NK-92 (cell line): ENCODE results near the gene SLCO6A1.

Source experiments
- DNase-seq: peaks from one replicate; lab custom pipeline; 2025; ENCODE audit not compliant: unreplicated experiment; lab: John Stamatoyannopoulos, UW

SLCO6A1 gene

GRCh38 chr5:102481054-102481715, 17.6 kb downstream of the SLCO6A1 start:
- DNase-seq = no peak

GRCh38 chr5:102453716-102454115, 45.1 kb downstream of the SLCO6A1 start:
- DNase-seq = no peak

DNA sequence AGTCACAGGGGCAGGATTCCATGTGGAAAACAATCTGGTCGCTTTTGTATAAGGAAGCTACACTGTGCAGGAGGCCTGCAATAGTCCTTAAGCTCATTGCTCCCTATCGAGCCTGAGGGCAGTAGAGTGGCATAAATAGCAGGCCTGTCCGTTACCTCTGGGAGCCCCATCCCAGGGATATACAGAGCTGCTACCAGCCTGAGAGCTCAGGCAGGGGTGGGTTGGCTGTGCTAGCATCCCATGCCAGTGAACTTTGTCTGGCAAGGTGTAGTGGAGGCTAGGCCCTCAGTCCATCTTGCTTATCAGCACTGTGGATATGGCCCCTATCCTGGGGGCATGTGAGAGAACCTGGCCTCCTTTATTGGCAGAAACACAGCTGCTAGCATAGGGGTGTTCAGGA, 47.7 kb downstream of the SLCO6A1 start:
- no peak for DNase-seq

DNA sequence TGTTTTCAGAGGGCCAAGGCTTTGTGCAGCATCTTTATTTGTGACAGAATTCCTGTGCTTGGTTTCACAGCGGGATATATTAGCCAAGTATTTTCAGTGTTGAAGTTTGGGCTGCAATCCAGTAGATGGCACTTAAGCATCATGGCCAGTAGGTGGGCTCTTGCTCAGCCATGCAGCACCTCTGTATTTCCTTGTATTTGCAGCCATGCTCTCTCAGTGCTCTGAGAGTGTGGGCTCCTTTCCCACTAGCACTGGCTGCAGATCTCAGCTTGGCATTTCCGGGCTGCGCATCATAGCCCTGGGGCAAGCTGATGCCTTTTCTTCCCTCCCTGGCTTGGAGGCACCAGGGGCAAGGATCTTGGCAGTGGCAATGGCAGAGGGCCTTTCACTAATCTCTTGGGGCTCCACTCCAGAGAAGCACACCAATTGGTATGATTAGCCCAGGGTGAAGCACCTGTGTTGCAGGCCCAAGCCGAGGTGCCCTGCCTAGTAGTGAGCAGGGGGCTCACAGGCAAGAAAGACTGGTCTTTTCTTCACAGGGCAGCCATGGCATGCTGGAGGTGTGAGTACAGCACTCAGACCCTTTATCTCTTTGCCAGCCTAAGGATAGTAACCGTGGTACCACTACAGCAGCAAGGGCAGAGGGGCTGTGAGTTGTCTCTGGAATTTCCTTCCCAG, 48.3 kb downstream of the SLCO6A1 start:
- no peak for DNase-seq

- DNase-seq = no peak
Observed at GRCh38 chr5:102433473-102433872, 65.3 kb downstream of the SLCO6A1 start.

DNA sequence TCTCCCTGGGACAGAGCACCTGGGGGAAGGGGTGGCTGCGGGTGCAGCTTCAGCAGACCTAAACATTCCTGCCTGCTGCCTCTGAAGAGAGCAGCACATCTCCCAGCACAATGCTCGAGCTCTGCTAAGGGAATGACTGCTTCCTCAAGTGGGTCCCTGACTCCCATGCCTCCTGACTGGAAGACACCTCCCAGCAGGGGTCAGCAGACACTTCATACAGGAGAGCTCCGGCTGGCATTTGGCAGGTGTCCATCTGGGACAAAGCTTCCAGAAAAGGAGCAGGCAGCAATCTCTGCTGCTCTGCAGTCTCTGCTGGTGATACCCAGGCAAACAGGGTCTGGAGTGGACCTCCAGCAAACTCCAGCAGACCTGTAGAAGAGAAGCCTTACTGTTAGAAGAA, 77.2 kb downstream of the SLCO6A1 start:
- DNase-seq = no peak

GRCh38 chr5:102418531-102418930, 80.3 kb downstream of the SLCO6A1 start:
- no peak for DNase-seq

DNA sequence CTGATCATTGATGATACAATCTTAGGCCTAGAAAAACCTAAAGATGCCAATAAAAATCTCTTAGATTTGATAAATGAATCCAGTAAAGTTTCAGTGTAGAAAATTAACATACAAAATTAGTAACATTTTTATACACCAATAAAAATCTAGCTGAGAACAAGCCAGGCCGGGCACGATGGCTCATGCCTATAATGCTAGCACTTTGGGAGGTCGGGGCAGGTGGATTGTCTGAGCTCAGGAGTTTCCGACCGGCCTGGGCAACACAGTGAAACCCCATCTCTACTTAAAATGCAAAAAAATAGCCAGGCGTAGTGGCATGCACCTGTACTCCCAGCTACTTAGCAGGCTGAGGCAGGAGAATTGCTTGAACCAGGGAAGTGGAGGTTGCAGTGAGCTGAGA, 84.4 kb downstream of the SLCO6A1 start:
- no peak for DNase-seq

- DNase-seq = no peak
Observed at GRCh38 chr5:102388235-102388634, 110.6 kb downstream of the SLCO6A1 start.

DNA sequence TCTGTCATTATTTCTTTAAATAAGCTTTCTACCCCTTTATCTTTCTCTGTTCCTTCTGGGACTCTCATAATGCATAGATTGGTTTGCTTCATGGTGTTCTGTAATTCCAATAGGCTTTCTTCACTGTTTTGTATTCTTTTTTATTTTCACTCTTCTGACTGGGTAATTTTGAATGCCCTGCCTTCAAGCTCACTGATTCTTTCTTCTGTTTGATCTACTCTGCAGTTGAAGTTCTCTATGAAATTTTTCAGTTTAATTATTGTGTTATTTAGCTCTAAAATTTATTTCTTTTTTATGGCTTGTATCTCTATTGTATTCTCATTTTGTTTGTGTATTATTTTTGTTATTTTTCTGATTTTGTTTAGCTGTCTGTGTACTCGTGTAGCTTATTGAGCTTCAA, 113.4 kb downstream of the SLCO6A1 start:
- no peak for DNase-seq

- no peak for DNase-seq
Observed at GRCh38 chr5:102380174-102380573, 118.6 kb downstream of the SLCO6A1 start.

DNA sequence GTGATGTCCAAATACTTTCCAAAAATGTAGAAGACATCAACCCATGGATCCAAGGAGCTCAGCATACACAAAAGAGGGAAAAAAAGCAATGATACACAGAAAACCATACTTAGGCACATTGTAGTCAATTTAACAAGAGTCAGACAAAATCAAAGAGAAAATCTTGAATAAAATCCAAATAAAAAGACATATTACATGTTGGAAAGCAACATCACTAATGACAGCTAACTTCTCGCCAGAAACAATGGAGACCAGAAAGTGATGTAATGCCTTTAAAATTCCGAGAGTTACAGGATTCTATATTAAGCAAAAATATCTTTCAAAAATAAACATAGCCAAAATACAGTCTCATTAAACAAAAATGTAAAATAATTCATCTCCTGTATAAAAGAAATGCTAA, 122.9 kb downstream of the SLCO6A1 start:
- no peak for DNase-seq

- DNase-seq = no peak
Observed at GRCh38 chr5:102375272-102375671, 123.5 kb downstream of the SLCO6A1 start.

DNA sequence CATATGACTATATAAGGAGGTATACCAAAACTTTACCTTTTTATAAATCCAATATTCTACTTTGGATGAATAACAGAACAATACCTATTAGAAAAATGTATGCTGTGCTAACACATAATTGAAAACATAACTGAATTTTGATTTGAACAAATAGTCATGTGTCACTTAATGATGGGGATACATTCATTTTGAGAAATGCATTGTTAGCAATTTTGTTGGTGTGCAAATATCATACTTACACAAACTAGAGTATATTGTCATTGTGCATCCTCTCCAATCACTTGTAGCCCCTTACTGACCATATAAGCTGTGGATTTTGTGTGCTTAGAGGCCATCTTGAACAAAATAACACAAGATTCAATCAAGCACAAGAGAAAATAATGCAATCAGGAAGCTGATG, 130.4 kb downstream of the SLCO6A1 start:
- no peak for DNase-seq

DNA sequence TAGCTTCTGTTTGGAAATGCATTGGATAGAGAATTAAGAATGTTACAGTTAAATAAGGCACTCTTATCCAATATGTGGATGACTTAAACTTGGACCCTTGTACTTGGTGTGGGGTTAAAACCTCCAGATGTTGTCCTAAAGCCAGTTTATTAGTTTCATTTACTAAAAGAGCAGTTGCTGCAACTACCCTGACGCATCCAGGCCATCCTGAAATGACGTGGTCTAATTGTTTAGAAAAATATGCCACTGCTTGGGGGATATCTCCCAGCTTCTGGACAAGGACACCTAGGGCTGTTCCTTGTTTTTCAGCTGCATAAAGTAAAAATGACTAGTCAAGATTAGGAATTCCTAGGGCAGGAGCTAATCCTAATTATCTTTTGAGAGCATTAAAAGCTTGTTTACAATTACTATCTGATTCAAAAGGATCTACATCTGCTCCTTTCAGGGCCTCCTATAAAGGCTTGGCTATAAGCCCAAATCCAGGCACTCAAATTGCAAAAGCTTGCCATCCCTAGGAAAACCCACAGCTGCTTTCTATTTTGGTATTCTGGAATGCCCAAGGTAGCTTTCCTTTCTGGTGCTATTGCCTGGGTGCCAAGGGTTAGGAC, 157.0 kb downstream of the SLCO6A1 start:
- DNase-seq = no peak

GRCh38 chr5:102324714-102325113, 174.1 kb downstream of the SLCO6A1 start:
- DNase-seq = no peak
